IMR-90 (cell line): Measurements from ENCODE around the gene RPH3AL. TPM values are rescaled to one million over a fixed set of nuclear protein-coding genes. Genes with fewer than 3 reads are reported as not detected.

ENCODE experiments used
- ATAC-seq: fragments of 200-7000 bp; cut with Tn5 transposase; 2 replicates; pipeline ENCODE4 v1.9.1; 2020; ENCODE audit warnings: low read depth, mild to moderate bottlenecking, moderate library complexity
- BruUV-seq: library from RNA; stranded (reverse); fragments of 400-500 nt; replicated peaks from 2 replicates; lab custom pipeline; 2021; lab: Mats Ljungman, UMichigan
- CTCF ChIA-PET: fragments of 300-600 bp; formaldehyde crosslinking; extraction: SDS; loops from one replicate; lab custom pipeline; 2021; ENCODE audit warnings: antibody characterized with exemption; lab: Yijun Ruan, JAX
- POLR2A ChIA-PET: fragments of 300-600 bp; sonication (Branson Sonifier 250); formaldehyde crosslinking; loops from one replicate; lab custom pipeline; 2022; ENCODE audit warnings: antibody characterized with exemption; ENCODE audit not compliant: unreplicated experiment; lab: Charles Lee
- DNase-seq: peaks from one replicate; pipeline ENCODE4 v3.0.0; 2013
- H2AFZ ChIP-seq: replicated peaks from 2 replicates; pipeline ENCODE3; 2013; ENCODE audit warnings: low read length, mild to moderate bottlenecking; ENCODE audit not compliant: poor library complexity
- H2AK5ac ChIP-seq: 2 replicates; pipeline ENCODE4 v1.6.1; 2013; ENCODE audit warnings: low read depth, low read length, inconsistent platforms
- H2AK9ac ChIP-seq: replicated peaks from 2 replicates; pipeline ENCODE3; 2013; ENCODE audit warnings: mild to moderate bottlenecking, low read depth, low read length, moderate library complexity; ENCODE audit not compliant: poor library complexity
- H2BK120ac ChIP-seq: 2 replicates; pipeline ENCODE4 v1.6.1; 2013; ENCODE audit warnings: low read depth, low read length, inconsistent platforms
- H2BK15ac ChIP-seq: 3 replicates; pipeline ENCODE4 v1.6.1; 2013; ENCODE audit warnings: low read depth, low read length, inconsistent platforms
- H2BK20ac ChIP-seq: 2 replicates; pipeline ENCODE4 v1.6.1; 2013; ENCODE audit warnings: low read depth, mild to moderate bottlenecking, inconsistent platforms, low read length, moderate library complexity
- H2BK5ac ChIP-seq: 2 replicates; pipeline ENCODE4 v1.6.1; 2013; ENCODE audit warnings: mild to moderate bottlenecking, low read depth, low read length, inconsistent platforms; ENCODE audit not compliant: poor library complexity, severe bottlenecking
- H3K14ac ChIP-seq: replicated peaks from 2 replicates; pipeline ENCODE4 v1.6.1; 2013; ENCODE audit warnings: low read depth, low read length, inconsistent platforms
- H3K18ac ChIP-seq: 2 replicates; pipeline ENCODE4 v1.6.1; 2013; ENCODE audit warnings: low read depth, low read length, control low read depth
- H3K23ac ChIP-seq: 2 replicates; pipeline ENCODE4 v1.6.1; 2013; ENCODE audit warnings: low read depth, low read length, inconsistent platforms
- H3K27ac ChIP-seq: 2 replicates; pipeline ENCODE4 v1.5.1; 2013; ENCODE audit warnings: mild to moderate bottlenecking, control low read depth, low read length; ENCODE audit not compliant: insufficient read depth
- H3K27me3 ChIP-seq: 2 replicates; pipeline ENCODE4 v1.6.1; 2013; ENCODE audit warnings: low read length; ENCODE audit not compliant: control insufficient read depth, insufficient read depth
- H3K36me3 ChIP-seq: 2 replicates; pipeline ENCODE4 v1.6.1; 2013; ENCODE audit warnings: low read length, mixed read lengths; ENCODE audit not compliant: control insufficient read depth, insufficient read depth
- H3K4ac ChIP-seq: 2 replicates; pipeline ENCODE4 v1.6.1; 2013; ENCODE audit warnings: low read depth, low read length, inconsistent platforms
- H3K4me1 ChIP-seq: 2 replicates; pipeline ENCODE4 v1.6.1; 2013; ENCODE audit warnings: low read length, mixed read lengths; ENCODE audit not compliant: control insufficient read depth, insufficient read depth
- H3K4me2 ChIP-seq: 2 replicates; pipeline ENCODE4 v1.6.1; 2013; ENCODE audit warnings: low read depth, mild to moderate bottlenecking, control low read depth, low read length, moderate library complexity
- H3K4me3 ChIP-seq: 2 replicates; pipeline ENCODE4 v1.5.1; 2013; ENCODE audit warnings: low read depth, mild to moderate bottlenecking, control low read depth, low read length, moderate library complexity; ENCODE audit not compliant: insufficient read depth
- H3K56ac ChIP-seq: 2 replicates; pipeline ENCODE4 v1.6.1; 2013; ENCODE audit warnings: low read length, inconsistent platforms; ENCODE audit not compliant: insufficient read depth; ENCODE audit errors: extremely low read depth
- H3K79me1 ChIP-seq, 2 experiments: 2 replicates each; pipeline ENCODE4 v1.6.1; 2013; ENCODE audit warnings: low read length in 2 of 2, inconsistent platforms in 1 of 2, low read depth in 1 of 2
- H3K9ac ChIP-seq: 2 replicates; pipeline ENCODE4 v1.6.1; 2013; ENCODE audit warnings: low read depth, low read length, control low read depth
- H3K9me1 ChIP-seq: 2 replicates; pipeline ENCODE4 v1.6.1; 2013; ENCODE audit warnings: low read length, inconsistent platforms; ENCODE audit not compliant: insufficient read depth
- H3K9me3 ChIP-seq: 2 replicates; pipeline ENCODE4 v1.6.1; 2013; ENCODE audit warnings: low read length; ENCODE audit not compliant: control insufficient read depth, insufficient read depth
- H4K20me1 ChIP-seq: 2 replicates; pipeline ENCODE4 v1.6.1; 2013; ENCODE audit warnings: low read length, inconsistent platforms; ENCODE audit not compliant: insufficient read depth
- H4K5ac ChIP-seq: 2 replicates; pipeline ENCODE4 v1.6.1; 2013; ENCODE audit warnings: mild to moderate bottlenecking, low read depth, low read length, control low read depth
- H4K8ac ChIP-seq, 2 experiments: 2 replicates each; pipeline ENCODE4 v1.6.1; 2013; ENCODE audit warnings: low read depth in 2 of 2, low read length in 2 of 2, control low read depth in 1 of 2, inconsistent platforms in 1 of 2
- H4K91ac ChIP-seq: 2 replicates; pipeline ENCODE4 v1.6.1; 2013; ENCODE audit warnings: low read depth, low read length, inconsistent platforms; ENCODE audit not compliant: insufficient read depth
- ELK1 ChIP-seq: fragments of 150-350 bp; IDR thresholded peaks from 2 replicates; pipeline ENCODE4 v1.6.1; 2016; ENCODE audit warnings: low read depth, mild to moderate bottlenecking, low read length, moderate library complexity, borderline replicate concordance
- FOS ChIP-seq: fragments of 150-350 bp; IDR thresholded peaks from 2 replicates; pipeline ENCODE4 v1.6.1; 2016; ENCODE audit warnings: low read depth, low read length
- MAFK ChIP-seq: IDR thresholded peaks from 2 replicates; pipeline ENCODE4 v1.6.1; 2012; ENCODE audit warnings: low read depth, low read length, improper control_type of control experiment
- NFE2L2 ChIP-seq: fragments of 150-350 bp; IDR thresholded peaks from 2 replicates; pipeline ENCODE4 v1.6.1; 2016; ENCODE audit warnings: low read depth, mild to moderate bottlenecking, low read length
- RCOR1 ChIP-seq: IDR thresholded peaks from 2 replicates; pipeline ENCODE4 v1.6.1; 2012; ENCODE audit warnings: mild to moderate bottlenecking, low read length, improper control_type of control experiment; ENCODE audit not compliant: insufficient replicate concordance
- SMC3 ChIP-seq: fragments of 150-350 bp; IDR thresholded peaks from 2 replicates; pipeline ENCODE4 v1.6.1; 2016; ENCODE audit warnings: low read depth, mild to moderate bottlenecking, antibody characterized with exemption, low read length, moderate library complexity
- WGBS, 2 experiments: methylation state at CpG; one replicate each; pipeline versions ENCODE4 v1.1.5 to v1.1.7; 2013; ENCODE audit warnings: missing lambda C conversion rate in 2 of 2; ENCODE audit not compliant: insufficient read length in 1 of 2; ENCODE audit errors: extremely low coverage in 2 of 2; 5-methylcytosine and 5-hydroxymethylcytosine counted together
- dilution Hi-C: fragments of 300-500 bp; cut with HindIII; formaldehyde crosslinking; loops from one replicate; pipeline ENCODE4 v1.14.3; 2018; ENCODE audit warnings: low sequenced_read_pairs; ENCODE audit not compliant: unreplicated experiment
- in situ Hi-C: fragments of 300-500 bp; cut with MboI; formaldehyde crosslinking; loops from 3 replicates; pipeline ENCODE4 v1.14.3; 2019; ENCODE audit warnings: low sequenced_read_pairs, inconsistent platforms, mixed read lengths
- intact Hi-C: fragments of 100-400 bp; cut with micrococcal nuclease; formaldehyde crosslinking; loops from 2 replicates; pipeline ENCODE4 v1.10.0; 2022
- polyA plus RNA-seq, 3 experiments: library from polyadenylated mRNA; depleted of rRNA; stranded (reverse); fragments of >200 nt; gene quantifications; 2 replicates each; pipeline ENCODE4 v1.2.3, GENCODE V29; 2012; ENCODE audit warnings: low replicate concordance in 1 of 3
- total RNA-seq: library from RNA; depleted of rRNA; stranded (reverse); fragments of >200 nt; gene quantifications from 2 replicates; pipeline ENCODE4 v1.2.3, GENCODE V29; 2012

RPH3AL gene
- total and polyA plus RNA-seq, 2 of the 4 experiments (the other 2 are of a cell fraction), result 1.8 to 2.5 TPM

- intact Hi-C loops (no loop called here), in situ Hi-C loops (no loop called here), dilution Hi-C loops (no loop called here)
- Histone ChIP-seq H2AK9ac (no peak overlapping the region), H2AFZ (no peak overlapping the region), H4K5ac (no peak overlapping the region), H2AK5ac (no peak overlapping the region), H3K4me2 (no peak overlapping the region), H4K20me1 (no peaks in the 10 kb centered on the region), H2BK20ac (no peak overlapping the region), H2BK120ac (no peak overlapping the region), H3K36me3 (no peaks in the 10 kb centered on the region), H3K18ac (no peak overlapping the region), H3K23ac (no peak overlapping the region), H3K56ac (no peak overlapping the region), H2BK5ac (no peak overlapping the region), H4K8ac (no peak overlapping the region), H3K4ac (no peak overlapping the region), H3K4me3 (no peak overlapping the region), H3K27me3 (no peaks in the 10 kb centered on the region; the same call in 1 of the 2 replicates), H3K79me1 (no peaks in the 10 kb centered on the region), H3K9ac (no peak overlapping the region), H3K27ac (no peak overlapping the region), H3K4me1 (no peaks in the 10 kb centered on the region), H3K9me1 (0 out of 2 replicates have a peak, but pooled peaks cover 6% of the 10 kb centered on the region), H3K9me3 (peaks cover 2% of the 10 kb centered on the region; the same call in 1 of the 2 replicates), H2BK15ac (no peak overlapping the region), H4K91ac (no peak overlapping the region), H3K14ac (no peak overlapping the region)
- DNase-seq, result no peak
- POLR2A ChIA-PET, result no interaction called here
- no TSS peak for BruUV-seq
- no peak for ATAC-seq
- WGBS, 2 experiments, result 70% methylated on average over 7 of the region's 24 CpGs; no CpG with 5 or more reads in 1 of the 2 experiments
- TF ChIP-seq SMC3, result no peak
- TF ChIP-seq MAFK, result no peak
- TF ChIP-seq RCOR1, result no peak
- TF ChIP-seq FOS, result no peak
- no peak for TF ChIP-seq ELK1
- TF ChIP-seq NFE2L2, result no peak
- CTCF ChIA-PET, result no interaction called here
Observed at GRCh38 chr17:249236-249993, 103.2 kb downstream of the RPH3AL start.
